HL-60 (cell line): Measurements from ENCODE around the gene TPTE2.

ENCODE experiments used
- DNase-seq, 2 experiments: peaks; one replicate each; pipeline ENCODE4 v3.0.0-alpha.2; 2010 to 2020; ENCODE audit warnings: low read depth in 1 of 2, low spot score in 1 of 2
- H3K27ac ChIP-seq: fragments of 250-450 bp; sonication (Bioruptor Pico); replicated peaks from 2 replicates; pipeline ENCODE4 v1.5.1; 2020; ENCODE audit warnings: mild to moderate bottlenecking, moderate library complexity
- H3K27me3 ChIP-seq: fragments of 250-450 bp; sonication (Bioruptor Pico); 2 replicates; pipeline ENCODE4 v1.5.1; 2021; ENCODE audit warnings: mild to moderate bottlenecking, moderate library complexity; ENCODE audit not compliant: insufficient read depth, poor library complexity, severe bottlenecking
- H3K4me3 ChIP-seq: replicated peaks from 2 replicates; pipeline ENCODE4 v1.5.1; 2011; ENCODE audit warnings: mild to moderate bottlenecking, control low read depth, low read length; ENCODE audit not compliant: insufficient read depth
- CTCF ChIP-seq: IDR thresholded peaks from one replicate; pipeline ENCODE4 v1.5.1; 2011; ENCODE audit warnings: low read length, control low read depth, inconsistent platforms; ENCODE audit not compliant: insufficient read depth
- GABPA ChIP-seq: IDR thresholded peaks from 2 replicates; pipeline ENCODE4 v1.6.1; 2012; ENCODE audit warnings: low read depth
- POLR2AphosphoS5 ChIP-seq: IDR thresholded peaks from 2 replicates; pipeline ENCODE4 v1.6.1; 2012; ENCODE audit warnings: low read depth
- REST ChIP-seq: IDR thresholded peaks from 2 replicates; pipeline ENCODE4 v1.6.1; 2012; ENCODE audit warnings: low read depth; ENCODE audit not compliant: insufficient replicate concordance
- SPI1 ChIP-seq: IDR thresholded peaks from 2 replicates; pipeline ENCODE4 v1.6.1; 2012; ENCODE audit warnings: low read depth, mild to moderate bottlenecking, borderline replicate concordance

Gene TPTE2

DNA sequence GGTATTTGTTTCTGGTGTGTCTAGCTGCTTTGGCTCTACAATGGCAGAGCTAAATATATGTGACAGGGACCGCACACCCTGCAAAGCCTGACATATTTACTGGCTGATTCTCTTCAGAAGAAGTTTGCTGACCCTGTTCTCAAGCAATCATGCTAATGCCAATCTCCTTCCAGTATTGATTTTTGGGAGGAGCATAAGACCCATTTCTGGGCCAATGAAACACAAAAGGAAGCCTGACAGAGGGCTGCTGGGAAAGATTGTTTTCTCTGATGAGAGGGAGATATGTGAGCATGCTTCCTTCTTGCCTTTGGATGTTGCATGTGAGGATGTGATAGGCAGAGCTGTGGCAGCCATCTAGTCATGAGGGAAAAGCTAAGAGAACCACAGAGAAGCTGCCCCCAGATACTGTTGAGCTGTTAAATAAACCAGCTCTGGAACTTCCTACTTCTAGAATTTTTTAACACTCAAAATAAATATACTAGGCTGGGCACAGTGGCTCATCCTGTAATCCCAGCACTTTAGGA is 31.4 kb upstream of the TPTE2 start:
- no peak for DNase-seq
- TF ChIP-seq SPI1 (no peak), REST (no peak)

DNA sequence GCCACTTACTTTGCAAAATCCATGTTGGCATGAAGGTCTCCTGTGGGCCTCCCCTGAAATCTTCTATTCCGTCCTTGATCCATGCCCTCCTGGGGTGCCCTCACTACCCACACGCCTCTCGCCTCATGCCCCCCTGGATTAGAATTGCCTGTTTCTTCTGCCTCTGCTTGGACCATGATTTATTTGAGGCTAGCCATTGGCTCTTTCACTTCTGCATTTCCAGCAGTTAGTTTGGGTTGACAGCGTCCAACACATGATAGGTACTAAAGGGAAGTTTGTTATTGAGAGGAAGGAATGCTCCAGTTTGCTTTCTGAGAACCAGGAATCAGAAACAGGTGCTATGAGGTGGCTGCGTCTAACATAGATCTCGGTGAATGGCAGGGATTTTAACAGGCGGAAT is 30.5 kb upstream of the TPTE2 start:
- TF ChIP-seq REST, result no peak
- TF ChIP-seq SPI1, result peak; percentile 76
- Histone ChIP-seq H3K27ac (no peak overlapping the region), H3K27me3 (no peaks in the 10 kb centered on the region), H3K4me3 (no peak overlapping the region)
- peak in 1 of 2 experiments; percentile 11 for DNase-seq

More for the DNA sequence above, 31.4 kb upstream of the TPTE2 start:
- Histone ChIP-seq H3K4me3 (no peak overlapping the region), H3K27me3 (no peaks in the 10 kb centered on the region), H3K27ac (no peak overlapping the region)

DNA sequence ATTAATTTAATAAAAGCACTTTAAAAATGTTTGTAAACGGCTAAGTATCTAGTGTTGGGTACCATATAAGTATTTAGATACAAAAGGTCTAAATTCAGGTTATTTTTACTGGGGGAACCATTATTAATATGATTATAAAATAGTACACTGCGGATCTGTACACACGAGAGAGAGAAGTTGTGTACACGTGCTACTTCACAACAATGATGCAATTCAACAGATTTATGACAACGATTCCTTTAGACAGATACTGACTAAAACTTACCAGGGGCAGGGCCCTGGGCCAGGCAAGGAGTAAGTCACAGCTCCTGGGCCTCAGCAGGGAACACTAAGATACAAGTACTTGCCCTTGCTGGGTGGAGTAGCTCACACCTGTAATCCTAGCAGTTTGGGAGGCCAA is 29.1 kb upstream of the TPTE2 start:
- no peak for DNase-seq
- H3K27ac ChIP-seq, result no peak overlapping the region
- TF ChIP-seq SPI1, result no peak
- no peak for TF ChIP-seq POLR2AphosphoS5
- no peak for TF ChIP-seq CTCF
- TF ChIP-seq REST, result no peak
- no peak for TF ChIP-seq GABPA
- H3K4me3 ChIP-seq, result no peak overlapping the region
- no peaks in the 10 kb centered on the region for H3K27me3 ChIP-seq

DNA sequence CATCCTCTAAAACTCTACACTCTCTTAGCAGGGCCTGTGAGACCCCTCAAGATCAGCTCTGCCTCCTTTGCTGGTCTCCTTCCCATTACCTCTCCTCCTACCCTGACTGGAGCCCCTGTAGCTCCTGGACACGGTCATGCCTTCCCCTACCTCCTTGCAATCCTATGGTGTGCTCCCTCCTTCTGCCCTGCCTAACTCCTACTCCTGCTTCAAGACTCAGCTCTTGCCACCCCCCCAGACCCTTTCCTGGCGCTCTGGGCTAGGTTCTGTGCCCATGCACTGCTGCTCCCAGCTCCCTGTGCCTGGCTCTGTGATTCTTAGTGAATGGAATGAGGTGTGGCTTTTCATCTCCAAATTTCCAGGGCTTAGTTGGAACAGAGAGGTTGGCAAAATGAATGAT is 28.0 kb upstream of the TPTE2 start:
- Histone ChIP-seq H3K4me3 (no peak overlapping the region), H3K27ac (no peak overlapping the region), H3K27me3 (no peaks in the 10 kb centered on the region)
- TF ChIP-seq CTCF, result no peak
- TF ChIP-seq POLR2AphosphoS5, result no peak
- TF ChIP-seq GABPA, result no peak
- no peak for DNase-seq
